ENCODE results near the gene LIME1. TPM values are rescaled to one million over a fixed set of nuclear protein-coding genes. Genes with fewer than 3 reads are reported as not detected.

The LIME1 gene
- total RNA-seq, 1 experiment from 2014 or later, result 13.5 TPM

DNA sequence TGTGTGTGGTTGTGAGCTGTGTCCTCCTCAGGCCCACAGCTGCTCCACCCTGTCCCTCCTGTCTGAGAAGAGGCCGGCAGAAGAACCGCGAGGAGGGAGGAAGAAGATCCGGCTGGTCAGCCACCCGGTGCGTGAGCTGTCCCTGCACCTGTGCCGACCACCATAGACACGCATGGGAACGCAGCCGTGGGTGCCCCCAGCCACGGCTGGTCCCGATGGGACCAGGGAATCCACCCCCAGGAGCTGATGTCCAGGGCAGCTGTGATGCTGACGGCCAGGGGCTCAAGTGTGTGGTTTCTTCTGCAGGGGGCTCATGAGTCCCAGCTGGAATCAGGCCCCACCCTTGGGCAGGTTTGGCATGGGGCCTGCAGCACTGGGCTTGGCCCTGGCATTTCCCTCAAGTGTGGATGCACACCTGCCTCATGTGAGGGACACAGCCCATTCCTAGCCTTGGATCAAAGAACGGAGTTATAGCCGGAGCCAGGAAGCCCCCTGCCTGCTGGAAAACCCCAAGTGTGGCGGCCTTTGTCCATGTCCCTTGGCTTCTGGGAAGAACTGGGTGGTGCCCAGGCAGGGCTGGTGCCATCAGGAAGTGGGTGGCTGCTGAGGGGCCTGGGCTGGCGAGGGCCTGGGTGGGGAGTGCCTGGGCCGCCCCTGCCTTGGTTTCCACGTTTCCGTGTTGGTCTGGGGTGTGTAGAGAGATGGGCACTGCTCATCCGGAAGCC, 44.6 kb upstream of the LIME1 start:
- H3K9ac ChIP-seq (ENCODE audit: extremely low read depth, insufficient read length, low read length), result no peak overlapping the region
- no peak overlapping the region for H3K27ac ChIP-seq (ENCODE audit: insufficient read length, low read depth, low read length)
- H4K8ac ChIP-seq (replicated peaks; ENCODE audit: insufficient read length, low read depth, low read length), result no peak overlapping the region
- H2BK15ac ChIP-seq (ENCODE audit: low read depth, low read length), result no peak overlapping the region
- H3K4ac ChIP-seq (ENCODE audit: low read depth, low read length), result no peak overlapping the region
- no peak overlapping the region for H3K18ac ChIP-seq (ENCODE audit: insufficient read length, low read depth, low read length)
- no peak overlapping the region for H2BK5ac ChIP-seq (ENCODE audit: insufficient read length, low read length)
- Mint-ChIP-seq H3K9me3 (peaks cover 3 to 5% of the 10 kb centered on the region in 2 experiments; a peak in 3 of 5 replicates), H3K36me3 (ENCODE audit: insufficient read depth in 1 of 3, low read depth in 3 of 3) (peaks cover 14 to 20% (median 17%) of the 10 kb centered on the region in 3 experiments; a peak in 6 of 7 replicates), H3K27me3 (ENCODE audit: low read depth) (peaks cover 3% of the 10 kb centered on the region), H3K4me1 (peaks cover 2 to 4% of the 10 kb centered on the region in 2 experiments), H3K4me3 (no peak overlapping the region), H3K27ac (peak overlapping the region in 2 of 3 experiments; percentile 60 to 88; a peak in 3 of 7 replicates)
- DNase-seq, result no peak
- H2AFZ ChIP-seq (ENCODE audit: low read length), result no peak overlapping the region
- H2BK12ac ChIP-seq (ENCODE audit: insufficient read length, low read depth, low read length), result no peak overlapping the region
- no peak overlapping the region for H3T11ph ChIP-seq (ENCODE audit: low read length)
- H4K5ac ChIP-seq (ENCODE audit: insufficient read length, low read depth, low read length), result no peak overlapping the region
- H3K4me1 ChIP-seq (ENCODE audit: insufficient read depth, low read length), result no peaks in the 10 kb centered on the region
- H3K9me3 ChIP-seq (ENCODE audit: control insufficient read depth, low read depth, low read length), result no peaks in the 10 kb centered on the region
- no peak overlapping the region for H3K23ac ChIP-seq (ENCODE audit: insufficient read length, low read depth, low read length)
- no peak overlapping the region for H2BK120ac ChIP-seq (ENCODE audit: low read depth, low read length, poor library complexity, severe bottlenecking)
- no peak overlapping the region for H2BK20ac ChIP-seq (ENCODE audit: low read depth, low read length, poor library complexity, severe bottlenecking)
- no peaks in the 10 kb centered on the region for H3K79me2 ChIP-seq (ENCODE audit: insufficient read depth, low read length)
- H4K91ac ChIP-seq (ENCODE audit: insufficient read length, low read depth, low read length), result no peak overlapping the region
- H3K14ac ChIP-seq (ENCODE audit: insufficient read depth, low read length), result no peak overlapping the region
- H3K79me1 ChIP-seq (ENCODE audit: insufficient read depth, low read depth, low read length, poor library complexity, severe bottlenecking), result no peaks in the 10 kb centered on the region
- WGBS (ENCODE audit: extremely low coverage, insufficient read length, low lambda C conversion rate), result no CpG with 5 or more reads among the region's 21 CpGs
- peaks cover 4% of the 10 kb centered on the region for H3K23me2 ChIP-seq (ENCODE audit: insufficient read length, low read depth, low read length, poor library complexity, severe bottlenecking)
- H2AK5ac ChIP-seq (ENCODE audit: insufficient read length, low read length), result no peak overlapping the region
- H3K56ac ChIP-seq (ENCODE audit: insufficient read length, low read depth, low read length), result no peak overlapping the region
- TF ChIP-seq, protein P1, sequence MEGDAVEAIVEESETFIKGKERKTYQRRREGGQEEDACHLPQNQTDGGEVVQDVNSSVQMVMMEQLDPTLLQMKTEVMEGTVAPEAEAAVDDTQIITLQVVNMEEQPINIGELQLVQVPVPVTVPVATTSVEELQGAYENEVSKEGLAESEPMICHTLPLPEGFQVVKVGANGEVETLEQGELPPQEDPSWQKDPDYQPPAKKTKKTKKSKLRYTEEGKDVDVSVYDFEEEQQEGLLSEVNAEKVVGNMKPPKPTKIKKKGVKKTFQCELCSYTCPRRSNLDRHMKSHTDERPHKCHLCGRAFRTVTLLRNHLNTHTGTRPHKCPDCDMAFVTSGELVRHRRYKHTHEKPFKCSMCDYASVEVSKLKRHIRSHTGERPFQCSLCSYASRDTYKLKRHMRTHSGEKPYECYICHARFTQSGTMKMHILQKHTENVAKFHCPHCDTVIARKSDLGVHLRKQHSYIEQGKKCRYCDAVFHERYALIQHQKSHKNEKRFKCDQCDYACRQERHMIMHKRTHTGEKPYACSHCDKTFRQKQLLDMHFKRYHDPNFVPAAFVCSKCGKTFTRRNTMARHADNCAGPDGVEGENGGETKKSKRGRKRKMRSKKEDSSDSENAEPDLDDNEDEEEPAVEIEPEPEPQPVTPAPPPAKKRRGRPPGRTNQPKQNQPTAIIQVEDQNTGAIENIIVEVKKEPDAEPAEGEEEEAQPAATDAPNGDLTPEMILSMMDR (conservative IDR thresholded peaks at IDR 0.05), result no peak
- no peak overlapping the region for H3K4me2 ChIP-seq (ENCODE audit: insufficient read depth, insufficient read length, low read length)
- no peaks in the 10 kb centered on the region for H3K27me3 ChIP-seq (ENCODE audit: insufficient read depth, low read length)
- H4K20me1 ChIP-seq (ENCODE audit: control insufficient read depth, insufficient read depth, insufficient read length), result no peaks in the 10 kb centered on the region
